GM08714 (cell line): ENCODE results near the gene LARGE1.

ENCODE experiments used
- H3K4me3 ChIP-seq: fragments of 200-500 bp; sonication (Bioruptor generic); 2 replicates; pipeline ENCODE4 v1.5.1; 2014; ENCODE audit warnings: mild to moderate bottlenecking, low read length, inconsistent platforms
- ZNF274 ChIP-seq: IDR thresholded peaks from 2 replicates; pipeline ENCODE4 v1.6.1; 2012; ENCODE audit warnings: mild to moderate bottlenecking, low read depth, low read length

LARGE1 gene

DNA sequence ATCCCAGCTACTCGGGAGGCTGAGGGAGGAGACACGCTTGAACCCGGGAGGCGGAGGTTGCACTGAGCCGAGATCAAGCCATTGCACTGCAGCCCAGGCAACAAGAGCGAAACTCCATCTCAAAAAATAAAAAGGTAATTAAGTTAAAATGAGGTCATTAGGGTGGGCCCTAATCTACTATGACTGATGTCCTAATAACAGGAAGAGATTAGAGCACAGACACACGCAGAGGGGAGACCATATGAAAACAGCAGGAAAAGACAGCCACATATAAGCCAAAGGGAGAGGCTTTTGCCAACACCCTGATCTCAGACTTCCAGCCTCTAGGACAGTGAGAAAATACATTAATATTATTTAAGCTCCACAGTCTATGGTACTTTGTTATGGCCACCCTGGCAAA is 17.3 kb downstream of the LARGE1 start:
- no peak for TF ChIP-seq ZNF274
- H3K4me3 ChIP-seq, result no peak overlapping the region

DNA sequence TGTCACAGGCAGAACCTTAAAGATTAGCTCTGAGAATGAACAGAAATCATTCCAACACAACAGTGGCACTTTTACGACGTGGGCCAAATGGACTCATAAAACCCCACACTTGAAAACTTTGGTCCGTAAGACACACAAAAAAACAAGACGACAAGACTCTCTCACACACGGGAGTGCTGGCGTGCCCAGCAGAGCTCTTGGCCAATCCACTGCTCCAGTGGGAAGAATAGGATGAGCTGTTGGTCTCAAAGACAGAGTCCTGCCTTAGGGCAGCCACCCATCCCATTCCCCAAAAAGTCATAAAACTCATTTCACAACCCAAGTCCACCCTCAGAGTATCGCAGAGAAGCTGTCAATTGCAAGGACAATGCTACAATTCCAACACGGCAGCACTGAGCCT is 18.2 kb downstream of the LARGE1 start:
- TF ChIP-seq ZNF274, result no peak
- H3K4me3 ChIP-seq, result no peak overlapping the region

DNA sequence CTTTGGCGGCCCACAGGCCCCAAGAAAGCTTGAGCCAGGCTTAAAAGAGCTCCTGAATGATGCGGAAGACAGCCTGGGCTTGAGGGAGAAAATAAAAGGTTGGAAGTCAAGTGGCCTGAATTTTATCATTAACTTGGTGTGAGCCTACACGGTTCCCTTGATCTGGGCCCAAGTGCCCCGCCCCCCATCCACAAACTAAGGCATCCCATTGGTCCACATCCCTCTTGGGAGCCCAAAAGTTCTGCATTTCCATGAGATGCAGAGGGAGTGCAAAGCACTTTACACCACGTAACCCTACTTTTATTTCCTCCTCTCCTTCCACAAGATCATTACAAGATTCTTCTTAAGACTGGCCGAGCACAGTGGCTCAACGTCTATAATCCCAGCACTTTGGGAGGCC is 22.2 kb downstream of the LARGE1 start:
- no peak overlapping the region for H3K4me3 ChIP-seq
- TF ChIP-seq ZNF274, result no peak

DNA sequence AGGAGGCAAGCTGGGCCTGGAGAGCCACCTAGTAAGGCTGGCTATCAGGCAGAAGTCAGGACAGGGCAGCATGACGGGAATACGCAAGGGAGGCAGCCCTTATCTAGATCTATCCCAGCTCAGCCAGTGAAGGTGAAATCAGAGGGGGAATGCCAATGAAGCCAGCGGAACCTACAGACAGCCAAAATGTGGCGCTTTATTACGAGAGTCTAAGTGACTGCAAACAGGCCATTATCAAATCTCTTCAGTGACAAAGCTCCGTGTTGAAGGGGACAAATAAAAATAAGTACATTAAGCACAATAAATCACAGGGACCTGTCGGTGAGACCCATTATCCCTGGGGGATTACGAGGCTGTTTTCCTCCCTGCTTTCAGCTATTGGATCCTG is 22.8 kb downstream of the LARGE1 start:
- TF ChIP-seq ZNF274, result no peak
- H3K4me3 ChIP-seq, result no peak overlapping the region

DNA sequence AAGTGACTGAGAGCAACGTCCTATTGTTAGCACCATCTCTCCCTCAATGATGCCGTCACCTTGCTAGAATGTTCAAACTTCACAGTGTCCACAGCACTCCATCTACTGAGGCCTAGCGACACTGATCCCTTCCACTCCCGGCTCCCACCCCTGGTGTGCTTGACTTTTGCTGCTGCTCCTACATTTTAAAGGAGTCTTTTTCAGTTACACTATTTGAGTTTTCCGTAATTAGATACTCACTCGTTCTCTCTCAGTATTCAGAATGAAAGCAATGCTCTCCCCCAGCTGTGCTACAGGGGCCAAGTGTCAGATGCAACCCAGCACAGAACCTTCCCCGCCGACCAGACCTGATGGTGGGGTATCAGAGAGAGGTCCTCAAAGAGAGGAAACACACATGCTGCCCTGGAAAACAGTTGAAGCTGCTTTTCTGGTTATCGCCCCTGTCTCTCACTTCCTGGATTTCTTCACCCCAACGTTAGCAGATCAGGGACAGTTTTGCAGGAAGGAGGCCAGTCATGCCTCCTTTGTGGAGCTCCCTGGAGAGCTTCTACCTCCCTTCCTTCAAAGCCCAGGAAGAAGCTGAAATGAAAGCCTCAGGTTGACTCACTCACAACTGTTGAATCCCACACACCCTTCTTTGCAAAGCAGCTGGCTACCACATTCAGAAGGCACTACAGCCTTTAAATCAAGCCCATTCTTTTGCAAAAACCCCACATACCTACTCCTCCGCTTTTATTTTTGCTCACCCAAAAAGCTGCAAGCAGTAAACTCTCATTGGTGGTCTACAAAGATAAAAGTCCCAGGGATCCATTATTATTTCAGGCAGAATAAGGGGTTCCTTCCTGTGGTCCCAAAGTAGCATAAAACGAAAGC is 23.5 kb downstream of the LARGE1 start:
- no peak for TF ChIP-seq ZNF274
- H3K4me3 ChIP-seq, result no peak overlapping the region

DNA sequence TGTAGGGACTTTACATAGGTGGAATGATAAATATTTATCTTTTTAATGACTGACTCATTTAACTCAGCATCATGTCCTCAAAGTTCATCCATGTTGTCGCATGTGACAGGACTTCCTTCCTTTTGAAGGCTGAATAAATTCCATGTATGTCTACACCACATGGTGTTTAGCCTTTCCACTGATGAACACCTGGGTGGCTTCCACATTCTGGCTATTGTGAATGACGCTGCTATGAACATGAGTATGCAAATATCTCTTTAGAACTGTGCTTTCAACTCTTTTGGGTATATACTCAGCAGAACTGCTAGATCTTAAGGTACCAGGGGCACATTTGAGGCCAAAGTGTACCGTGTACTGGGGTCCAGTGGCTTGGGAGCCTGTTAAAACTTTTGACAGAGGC is 24.1 kb downstream of the LARGE1 start:
- no peak overlapping the region for H3K4me3 ChIP-seq
- no peak for TF ChIP-seq ZNF274

DNA sequence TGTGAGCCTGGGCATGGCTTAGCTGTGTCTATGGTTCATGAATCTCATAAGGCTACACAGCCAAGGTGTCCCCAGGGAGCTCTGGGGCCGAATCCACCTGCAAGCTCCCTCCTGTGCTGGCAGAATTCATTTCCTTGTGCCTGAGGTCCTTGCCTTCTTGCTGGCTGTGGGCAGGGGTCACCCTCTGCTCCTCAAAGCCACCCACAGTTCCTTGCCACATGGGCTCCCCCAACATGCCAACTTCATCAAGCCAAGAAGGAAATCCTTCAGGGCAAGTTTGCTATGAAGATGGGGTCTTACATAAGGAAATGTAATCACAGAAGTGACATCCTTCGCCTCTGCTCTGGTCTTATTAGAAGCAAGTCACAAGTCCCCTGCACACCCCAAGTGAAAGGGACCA is 24.8 kb downstream of the LARGE1 start:
- no peak overlapping the region for H3K4me3 ChIP-seq
- no peak for TF ChIP-seq ZNF274

DNA sequence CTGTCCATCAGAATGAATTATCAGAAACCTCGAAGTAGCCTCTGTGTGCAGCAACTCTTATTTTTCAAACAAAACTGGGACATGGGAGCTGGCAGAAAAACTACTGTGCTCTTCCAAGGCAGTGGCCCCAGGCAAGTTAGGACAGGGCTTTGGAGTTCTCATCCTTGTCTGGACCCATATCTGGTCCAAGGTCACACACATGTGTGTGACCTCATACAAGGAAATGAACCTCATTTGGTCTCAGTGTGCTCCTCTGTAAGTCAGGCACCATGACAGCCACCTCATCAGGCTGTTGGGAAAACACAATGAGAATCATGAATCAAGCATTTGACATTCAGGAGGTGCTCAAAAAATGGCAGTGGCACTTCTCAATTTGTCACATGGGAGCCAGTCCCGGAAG is 25.8 kb downstream of the LARGE1 start:
- no peak overlapping the region for H3K4me3 ChIP-seq
- no peak for TF ChIP-seq ZNF274

DNA sequence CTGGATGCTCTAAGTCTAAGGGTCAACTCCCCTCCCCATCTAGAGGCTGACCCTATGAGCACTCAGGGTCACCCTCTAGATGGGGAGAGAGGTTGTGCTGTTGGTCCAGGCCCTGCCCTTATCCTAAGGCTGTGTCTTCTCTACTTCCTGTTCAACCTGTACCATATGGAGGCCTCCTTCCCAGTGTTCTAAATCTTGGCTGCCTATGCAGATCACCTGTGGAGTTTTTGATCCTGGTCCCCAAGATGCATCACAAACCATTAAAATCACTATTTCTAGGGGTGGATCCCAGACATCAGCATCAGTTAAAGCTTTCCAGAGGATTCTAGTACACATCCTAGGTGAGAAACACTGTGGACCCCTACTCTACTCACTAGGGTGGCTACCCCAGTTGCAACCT is 26.2 kb downstream of the LARGE1 start:
- no peak for TF ChIP-seq ZNF274
- no peak overlapping the region for H3K4me3 ChIP-seq

DNA sequence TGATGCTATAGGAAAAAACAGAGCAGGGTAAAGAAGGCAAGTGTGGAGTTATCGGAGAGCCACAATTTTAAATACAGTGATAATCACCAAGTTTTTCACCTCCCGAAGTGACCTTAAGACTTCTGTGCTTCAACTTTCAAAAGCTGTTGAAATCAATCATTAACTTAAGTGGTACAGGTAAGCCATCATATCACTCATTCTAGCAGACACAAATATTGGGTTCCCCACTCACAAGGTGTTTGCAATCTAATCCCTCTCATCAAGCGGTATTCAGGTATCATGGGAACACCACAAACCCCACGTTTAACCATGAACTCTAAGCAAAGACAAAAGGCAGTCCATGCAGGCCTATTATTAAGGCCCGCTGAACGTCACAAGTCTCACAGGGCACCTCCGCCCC is 26.8 kb downstream of the LARGE1 start:
- TF ChIP-seq ZNF274, result no peak
- H3K4me3 ChIP-seq, result no peak overlapping the region

DNA sequence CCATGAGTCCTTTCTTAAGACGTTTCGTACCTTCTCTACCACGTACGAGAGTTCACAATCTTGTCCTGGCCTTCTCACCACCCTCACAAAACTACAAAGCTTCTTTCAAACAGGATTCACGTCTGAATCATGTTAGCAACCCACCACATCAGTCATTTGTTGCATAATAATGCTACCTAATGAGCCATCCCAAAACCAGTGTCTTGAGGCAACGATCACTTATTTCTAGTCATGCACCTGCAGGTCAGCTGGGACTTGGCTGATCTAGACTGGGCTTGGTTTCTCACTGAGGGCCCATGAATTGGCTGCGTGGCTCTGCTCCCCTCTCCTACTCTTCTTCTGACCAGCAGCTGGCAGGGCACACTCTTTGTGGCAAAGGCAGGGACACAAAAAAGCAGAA is 28.3 kb downstream of the LARGE1 start:
- H3K4me3 ChIP-seq, result no peak overlapping the region
- TF ChIP-seq ZNF274, result no peak

DNA sequence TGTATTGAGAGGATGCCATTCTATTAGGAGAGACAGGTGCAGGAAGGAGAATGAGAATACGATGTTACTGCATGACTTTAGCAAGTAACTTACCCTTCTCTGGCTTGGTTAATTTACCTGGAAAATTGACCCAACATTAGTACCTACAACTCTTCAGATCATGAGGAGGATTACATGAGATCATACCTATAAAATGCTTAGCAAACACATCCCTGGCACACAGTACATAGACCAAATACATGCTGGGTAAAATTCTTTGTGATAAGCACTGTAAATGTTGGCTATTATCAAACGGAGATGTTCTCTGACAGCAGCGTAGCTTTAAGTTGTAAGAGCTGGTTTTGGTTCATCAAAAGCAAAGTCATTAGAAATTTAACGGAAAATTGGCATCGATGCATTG is 28.8 kb downstream of the LARGE1 start:
- TF ChIP-seq ZNF274, result no peak
- H3K4me3 ChIP-seq, result no peak overlapping the region

DNA sequence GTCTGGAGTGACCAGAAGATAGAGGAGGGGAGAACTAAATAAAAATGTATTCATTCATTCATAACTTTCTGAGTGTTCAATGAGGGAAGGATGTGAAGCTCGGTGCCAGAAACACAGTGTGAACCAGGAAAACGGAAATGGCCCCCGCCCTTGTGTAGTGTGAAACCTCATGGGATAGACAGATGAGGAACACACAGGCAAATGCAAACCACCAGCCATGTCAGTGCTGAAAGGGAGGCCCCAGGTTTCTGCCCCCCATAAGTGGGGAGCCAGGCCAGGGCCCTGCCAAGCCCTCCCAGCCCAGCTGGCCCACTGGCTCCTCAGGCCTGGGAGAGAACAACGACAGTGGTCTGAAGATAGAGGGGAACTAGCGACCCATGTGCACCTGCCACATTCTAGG is 30.5 kb downstream of the LARGE1 start:
- no peak overlapping the region for H3K4me3 ChIP-seq
- no peak for TF ChIP-seq ZNF274

DNA sequence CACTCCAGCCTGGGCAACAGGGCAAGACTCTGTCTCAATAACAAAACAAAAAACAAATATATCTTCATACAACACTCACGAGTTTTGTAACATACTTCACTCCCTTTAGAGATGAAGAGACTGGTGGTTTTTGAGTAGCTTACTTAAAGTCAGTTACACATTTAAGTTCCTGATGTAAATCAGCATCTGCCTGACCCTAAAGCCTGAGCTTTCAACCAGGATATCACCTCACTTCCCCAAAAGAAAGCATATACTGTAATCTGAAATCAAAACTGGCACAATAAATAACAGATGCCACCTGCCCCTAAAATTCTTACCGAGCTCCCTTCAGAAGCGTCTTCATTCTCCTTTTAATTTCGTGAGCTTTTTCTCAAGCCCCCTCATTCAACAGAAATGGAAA is 31.5 kb downstream of the LARGE1 start:
- H3K4me3 ChIP-seq, result no peak overlapping the region
- no peak for TF ChIP-seq ZNF274

DNA sequence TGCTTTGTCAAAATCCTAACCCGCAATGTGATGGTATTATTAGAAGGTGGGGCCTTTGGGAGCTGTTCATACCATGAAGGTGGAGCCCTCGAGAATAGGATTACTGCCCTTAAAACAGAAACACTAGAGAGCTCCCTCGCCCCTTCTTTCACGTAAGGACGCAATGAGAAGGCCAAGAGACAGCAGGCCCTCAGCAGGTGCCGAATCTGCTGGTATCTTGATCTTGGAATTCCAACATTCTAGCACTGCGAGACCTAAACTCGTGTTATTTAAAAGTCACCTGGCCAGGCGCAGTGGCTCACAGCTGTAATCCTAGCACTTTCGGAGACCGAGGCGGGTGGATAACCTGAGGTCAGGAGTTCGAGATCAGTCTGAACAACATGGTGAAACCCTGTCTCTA is 33.1 kb downstream of the LARGE1 start:
- H3K4me3 ChIP-seq, result no peak overlapping the region
- no peak for TF ChIP-seq ZNF274

DNA sequence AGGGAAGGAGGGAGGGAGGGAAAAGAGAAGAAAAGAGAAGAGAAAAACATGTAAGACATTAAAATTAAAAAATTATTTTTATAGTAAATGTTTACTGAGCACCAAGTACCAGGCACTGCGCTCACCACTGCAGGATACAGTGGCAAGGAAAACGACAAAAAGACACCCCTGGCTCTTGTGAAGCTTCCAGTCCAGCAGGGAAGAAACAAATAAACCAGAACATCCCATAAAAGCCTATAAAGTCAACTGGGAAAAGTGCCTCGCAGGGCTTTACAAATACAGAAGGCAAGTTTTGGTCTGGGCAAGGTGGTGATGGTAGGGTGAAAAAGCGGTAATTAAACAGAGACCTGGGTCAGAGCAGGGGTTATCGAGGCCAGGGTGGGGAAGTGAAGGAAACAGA is 33.6 kb downstream of the LARGE1 start:
- H3K4me3 ChIP-seq, result no peak overlapping the region
- no peak for TF ChIP-seq ZNF274
